Transverse colon (tissue), 4 donors: ENCODE data around the gene MOG.

Experiments
- CTCF ChIP-seq, 5 experiments: fragments of 200-600 bp in 3 of 5; fragments of 450-650 bp in 2 of 5; sonication (generic) in 3 of 5; IDR thresholded peaks; 1 replicate in 2 of 5; 2 replicates in 3 of 5; pipeline ENCODE4 v1.5.1; 2016 to 2017; ENCODE audit warnings: antibody characterized with exemption in 5 of 5, inconsistent platforms in 3 of 5, mild to moderate bottlenecking in 2 of 5, moderate library complexity in 1 of 5
- EP300 ChIP-seq: sonication (generic); formaldehyde crosslinking; IDR thresholded peaks from one replicate; pipeline ENCODE4 v1.6.1; 2017; ENCODE audit warnings: antibody characterized with exemption, low read depth
- POLR2AphosphoS5 ChIP-seq, 3 donors: sonication (generic); formaldehyde crosslinking; IDR thresholded peaks; one replicate each; pipeline ENCODE4 v1.6.1; 2016; ENCODE audit warnings: antibody characterized with exemption in 3 of 3

DNA sequence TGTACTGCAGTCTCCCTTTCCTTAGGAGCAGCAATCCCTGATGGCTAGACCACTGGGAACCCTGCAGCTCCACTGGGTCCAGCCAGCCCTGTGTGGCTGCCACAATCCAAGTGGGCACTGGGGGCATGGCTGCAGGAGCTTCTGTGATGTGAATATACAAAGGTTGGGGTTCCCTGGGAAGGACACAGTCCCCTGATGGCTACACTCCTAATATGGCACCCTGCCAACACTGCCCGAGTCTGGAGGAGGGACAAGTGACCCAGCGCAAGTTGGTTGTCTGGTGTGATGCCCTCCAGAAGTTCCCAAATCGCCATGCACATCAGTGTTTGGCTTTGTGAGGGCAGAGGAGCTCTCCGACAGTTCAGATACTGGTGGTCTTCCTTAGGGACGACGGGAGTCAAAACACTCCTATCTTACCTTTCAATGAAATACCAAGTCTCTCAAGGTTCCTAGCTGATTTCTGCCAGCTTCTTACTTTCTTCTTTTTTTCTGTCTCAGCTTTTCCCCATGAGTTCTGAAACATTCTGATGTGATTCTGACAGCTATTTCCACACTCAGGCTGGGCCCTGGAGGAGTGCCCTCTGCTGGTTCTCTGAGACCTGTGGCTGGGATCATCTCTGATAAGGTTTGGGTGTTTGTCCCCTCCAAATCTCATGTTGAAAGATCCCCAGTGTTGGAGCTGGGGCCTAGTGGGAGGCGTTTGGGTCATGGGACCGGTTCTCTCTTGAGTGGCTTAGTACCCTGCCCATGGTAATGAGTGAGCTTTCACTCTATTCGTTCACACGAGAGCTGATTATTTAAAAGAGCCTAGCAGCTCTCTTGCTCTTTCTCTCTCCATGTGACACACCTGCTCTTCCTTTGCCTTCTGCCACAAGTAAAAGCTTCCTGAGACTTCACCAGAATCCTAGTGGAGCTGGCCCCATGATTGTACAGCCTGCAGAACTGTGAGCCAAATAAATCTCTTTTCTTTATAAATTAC, 39.5 kb downstream of the MOG start:
- no peak for TF ChIP-seq POLR2AphosphoS5 (IDR thresholded peaks at IDR 0.05)
- peak in 1 of 5 experiments; percentile 24 for TF ChIP-seq CTCF (IDR thresholded peaks at IDR 0.05)
- TF ChIP-seq EP300: no peak
